CD4-positive, alpha-beta T cell (primary cell): ENCODE results near the gene RIOX2. TPM values are rescaled to one million over a fixed set of nuclear protein-coding genes. Genes with fewer than 3 reads are reported as not detected.

Source experiments
- ATAC-seq: fragments of 200-7000 bp; cut with Tn5 transposase; one replicate; pipeline ENCODE4 v1.10.0; 2022; ENCODE audit warnings: mild to moderate bottlenecking; ENCODE audit not compliant: poor library complexity
- CTCF ChIA-PET: fragments of 350-600 bp; sonication (Branson Sonifier 250); formaldehyde crosslinking; loops from one replicate; lab custom pipeline; 2021; ENCODE audit warnings: antibody characterized with exemption, inconsistent platforms; lab: Charles Lee
- POLR2A ChIA-PET: fragments of 350-600 bp; sonication (Branson Sonifier 250); formaldehyde crosslinking; loops from one replicate; lab custom pipeline; 2021; ENCODE audit warnings: antibody characterized with exemption, inconsistent platforms; lab: Charles Lee
- DNase-seq, 14 experiments: peaks; one replicate each; pipeline ENCODE4 v3.0.0-alpha.2; 2013 to 2020; ENCODE audit warnings: mixed read lengths in 2 of 14
- H3K27ac ChIP-seq, 2 donors: one replicate each; pipeline versions ENCODE4 v1.5.1 to v1.7.0; 2013; ENCODE audit warnings: low read length in 2 of 2, low read depth in 1 of 2, mild to moderate bottlenecking in 1 of 2
- H3K27me3 ChIP-seq, 2 experiments: 1 replicate in 1 of 2; 2 replicates in 1 of 2; pipeline versions ENCODE4 v1.6.1 to v1.7.0; 2013; ENCODE audit warnings: low read length in 2 of 2, control low read depth in 1 of 2, mild to moderate bottlenecking in 1 of 2, moderate library complexity in 1 of 2; ENCODE audit not compliant: insufficient read depth in 2 of 2, control insufficient read depth in 1 of 2
- H3K36me3 ChIP-seq: one replicate; pipeline ENCODE4 v1.6.1; 2013; ENCODE audit warnings: low read length, control low read depth; ENCODE audit not compliant: insufficient read depth
- H3K4me1 ChIP-seq: one replicate; pipeline ENCODE4 v1.6.1; 2013; ENCODE audit warnings: low read length, control low read depth; ENCODE audit not compliant: insufficient read depth
- H3K4me3 ChIP-seq: one replicate; pipeline ENCODE4 v1.5.1; 2013; ENCODE audit warnings: mild to moderate bottlenecking, low read length, moderate library complexity
- H3K9me3 ChIP-seq, 2 experiments: 1 replicate in 1 of 2; 2 replicates in 1 of 2; pipeline versions ENCODE4 v1.6.1 to v1.7.0; 2013; ENCODE audit warnings: low read length in 2 of 2, mild to moderate bottlenecking in 2 of 2, control low read depth in 1 of 2, moderate library complexity in 1 of 2; ENCODE audit not compliant: control insufficient read depth in 1 of 2, insufficient read depth in 1 of 2
- H3K27ac Mint-ChIP-seq: one replicate; pipeline ENCODE4 v1.8.0; 2020; ENCODE audit warnings: mixed read lengths
- H3K27me3 Mint-ChIP-seq: one replicate; pipeline ENCODE4 v1.8.0; 2021; ENCODE audit warnings: mixed read lengths
- H3K36me3 Mint-ChIP-seq: one replicate; pipeline ENCODE4 v1.8.0; 2021; ENCODE audit warnings: low read depth, mixed read lengths
- H3K4me1 Mint-ChIP-seq: one replicate; pipeline ENCODE4 v1.8.0; 2021; ENCODE audit warnings: low read depth, mixed read lengths
- H3K4me3 Mint-ChIP-seq: one replicate; pipeline ENCODE4 v1.8.0; 2020; ENCODE audit warnings: mild to moderate bottlenecking, mixed read lengths
- H3K9me3 Mint-ChIP-seq: one replicate; pipeline ENCODE4 v1.8.0; 2020; ENCODE audit warnings: mixed read lengths
- intact Hi-C, 2 experiments: fragments of 100-400 bp; cut with DNase I in 1 of 2; cut with micrococcal nuclease in 1 of 2; formaldehyde crosslinking; loops; one replicate each; pipeline versions ENCODE4 v1.15.1 to v1.9.0; 2023 to 2025; cut with DNase I, micrococcal nuclease
- total RNA-seq, 174 experiments: library from RNA in 2 of 174; stranded (reverse) in 2 of 174; gene quantifications; one replicate each; pipeline ENCODE4 v1.2.3 and lab custom pipeline; 2021 to 2026
- TF ChIP-seq, protein P1 (sequence below): fragments of 200-600 bp; IDR thresholded peaks from one replicate; pipeline ENCODE4 v1.8.0; 2022; ENCODE audit warnings: antibody characterized with exemption, mild to moderate bottlenecking

The RIOX2 gene
- total RNA-seq, 2 experiments from 2014 or later: 13.1 to 13.5 TPM

DNA sequence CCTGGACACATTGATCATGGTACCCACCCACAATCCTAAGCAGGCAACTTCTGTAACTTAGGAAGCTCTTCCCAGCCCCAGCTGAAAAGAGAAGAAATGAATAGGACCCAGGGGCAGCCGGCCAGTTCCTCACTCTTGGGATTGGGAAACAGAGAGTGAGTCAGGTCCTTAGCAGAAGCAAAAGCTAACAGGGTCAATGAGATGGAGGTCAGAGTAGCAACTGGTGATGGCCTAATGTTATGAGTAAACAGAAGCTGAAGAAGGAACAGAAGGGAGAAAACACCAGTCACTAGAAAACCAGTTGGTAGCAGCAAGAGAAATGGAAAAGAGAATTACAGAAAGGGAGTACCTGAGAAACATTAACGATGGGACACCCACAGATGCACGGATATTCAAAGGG, 20.0 kb downstream of the RIOX2 start:
- Histone ChIP-seq H3K36me3 (peaks cover 86% of the 10 kb centered on the region), H3K27me3 (no peaks in the 10 kb centered on the region), H3K9me3 (no peaks in the 10 kb centered on the region), H3K4me1 (no peaks in the 10 kb centered on the region), H3K27ac (no peak overlapping the region), H3K4me3 (no peak overlapping the region)
- Mint-ChIP-seq H3K4me3 (no peak overlapping the region), H3K27me3 (no peaks in the 10 kb centered on the region), H3K9me3 (no peaks in the 10 kb centered on the region), H3K4me1 (no peaks in the 10 kb centered on the region), H3K27ac (no peak overlapping the region), H3K36me3 (peaks cover 91% of the 10 kb centered on the region)
- TF ChIP-seq, protein P1, sequence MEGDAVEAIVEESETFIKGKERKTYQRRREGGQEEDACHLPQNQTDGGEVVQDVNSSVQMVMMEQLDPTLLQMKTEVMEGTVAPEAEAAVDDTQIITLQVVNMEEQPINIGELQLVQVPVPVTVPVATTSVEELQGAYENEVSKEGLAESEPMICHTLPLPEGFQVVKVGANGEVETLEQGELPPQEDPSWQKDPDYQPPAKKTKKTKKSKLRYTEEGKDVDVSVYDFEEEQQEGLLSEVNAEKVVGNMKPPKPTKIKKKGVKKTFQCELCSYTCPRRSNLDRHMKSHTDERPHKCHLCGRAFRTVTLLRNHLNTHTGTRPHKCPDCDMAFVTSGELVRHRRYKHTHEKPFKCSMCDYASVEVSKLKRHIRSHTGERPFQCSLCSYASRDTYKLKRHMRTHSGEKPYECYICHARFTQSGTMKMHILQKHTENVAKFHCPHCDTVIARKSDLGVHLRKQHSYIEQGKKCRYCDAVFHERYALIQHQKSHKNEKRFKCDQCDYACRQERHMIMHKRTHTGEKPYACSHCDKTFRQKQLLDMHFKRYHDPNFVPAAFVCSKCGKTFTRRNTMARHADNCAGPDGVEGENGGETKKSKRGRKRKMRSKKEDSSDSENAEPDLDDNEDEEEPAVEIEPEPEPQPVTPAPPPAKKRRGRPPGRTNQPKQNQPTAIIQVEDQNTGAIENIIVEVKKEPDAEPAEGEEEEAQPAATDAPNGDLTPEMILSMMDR: no peak
- intact Hi-C loops: no loop called here
- DNase-seq (peak in 2 of 14 experiments; percentile 26 to 49), ATAC-seq (no peak)
- ChIA-PET CTCF (no interaction called here), POLR2A (no interaction called here)

DNA sequence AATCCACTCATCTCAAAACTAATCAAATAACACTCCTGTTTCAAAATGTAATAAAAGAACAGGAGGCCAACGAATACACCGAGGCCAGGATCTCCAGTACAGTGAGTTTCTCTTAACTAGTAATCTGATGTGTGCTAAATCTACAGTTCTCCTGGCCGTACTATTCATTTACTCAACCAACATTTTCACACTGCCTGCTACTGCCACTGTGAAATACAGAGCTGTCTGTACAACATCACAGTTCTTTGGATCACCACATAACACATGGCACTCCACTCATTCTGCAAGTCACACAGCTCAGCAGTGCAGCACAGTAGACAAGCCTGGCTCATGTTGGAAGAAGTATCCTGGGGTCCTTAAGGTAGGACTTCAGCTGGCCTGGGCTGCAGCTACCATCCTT, 21.9 kb downstream of the RIOX2 start:
- intact Hi-C loops: no loop called here
- TF ChIP-seq, protein P1: no peak
- Mint-ChIP-seq H3K4me1 (no peaks in the 10 kb centered on the region), H3K27ac (no peak overlapping the region), H3K9me3 (no peaks in the 10 kb centered on the region), H3K36me3 (peaks cover 100% of the 10 kb centered on the region), H3K4me3 (no peak overlapping the region), H3K27me3 (no peaks in the 10 kb centered on the region)
- CTCF ChIA-PET: no interaction called here
- DNase-seq: no peak
- H3K27me3 ChIP-seq: no peaks in the 10 kb centered on the region
- H3K4me1 ChIP-seq: no peaks in the 10 kb centered on the region
- no peak for ATAC-seq
- H3K27ac ChIP-seq: no peak overlapping the region
- peaks cover 90% of the 10 kb centered on the region for H3K36me3 ChIP-seq
- no peaks in the 10 kb centered on the region for H3K9me3 ChIP-seq
- H3K4me3 ChIP-seq: no peak overlapping the region
- POLR2A ChIA-PET: interaction anchor here (1.7 kb wide), 1 partner anchor 9 kb away, joined by 3 read pairs; no protein-coding TSS in a partner anchor

DNA sequence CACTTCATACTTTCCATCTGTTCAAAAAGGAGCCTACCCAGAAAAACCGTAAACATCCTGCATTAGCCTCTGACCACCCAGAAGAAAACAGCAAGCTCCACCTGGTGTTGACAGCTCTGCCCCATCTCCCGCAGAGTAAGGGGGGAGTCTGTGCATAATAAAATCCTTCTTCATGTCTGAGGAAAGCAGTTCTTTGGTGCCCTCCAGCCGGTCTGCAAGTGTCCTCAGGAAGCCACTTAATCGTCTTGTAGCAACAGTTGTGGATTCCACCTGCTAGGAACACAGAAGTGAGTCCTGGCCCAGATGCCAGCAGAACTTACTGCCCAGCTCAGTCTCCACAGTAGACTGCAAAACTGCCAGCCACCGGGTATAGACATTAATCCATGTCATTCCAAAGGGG, 22.5 kb downstream of the RIOX2 start:
- CTCF ChIA-PET: no interaction called here
- Histone ChIP-seq H3K36me3 (peaks cover 89% of the 10 kb centered on the region), H3K4me1 (no peaks in the 10 kb centered on the region), H3K9me3 (no peaks in the 10 kb centered on the region), H3K27ac (no peak overlapping the region), H3K27me3 (no peaks in the 10 kb centered on the region), H3K4me3 (no peak overlapping the region)
- no peak overlapping the region for H3K4me3 Mint-ChIP-seq
- no peaks in the 10 kb centered on the region for H3K4me1 Mint-ChIP-seq
- no peaks in the 10 kb centered on the region for H3K9me3 Mint-ChIP-seq
- H3K27me3 Mint-ChIP-seq: no peaks in the 10 kb centered on the region
- no peak overlapping the region for H3K27ac Mint-ChIP-seq
- TF ChIP-seq, protein P1: no peak
- no peak for DNase-seq
- no peak for ATAC-seq
- peaks cover 100% of the 10 kb centered on the region for H3K36me3 Mint-ChIP-seq
- POLR2A ChIA-PET: interaction anchor here (1.7 kb wide), 1 partner anchor 10 kb away, joined by 3 read pairs; no protein-coding TSS in a partner anchor
- intact Hi-C loops: no loop called here
